ENCODE measurements around the gene GRID1. TPM values are rescaled to one million over a fixed set of nuclear protein-coding genes. Genes with fewer than 3 reads are reported as not detected.

Gene GRID1
- total RNA-seq, 1 experiment from 2014 or later: 5.6 TPM

DNA sequence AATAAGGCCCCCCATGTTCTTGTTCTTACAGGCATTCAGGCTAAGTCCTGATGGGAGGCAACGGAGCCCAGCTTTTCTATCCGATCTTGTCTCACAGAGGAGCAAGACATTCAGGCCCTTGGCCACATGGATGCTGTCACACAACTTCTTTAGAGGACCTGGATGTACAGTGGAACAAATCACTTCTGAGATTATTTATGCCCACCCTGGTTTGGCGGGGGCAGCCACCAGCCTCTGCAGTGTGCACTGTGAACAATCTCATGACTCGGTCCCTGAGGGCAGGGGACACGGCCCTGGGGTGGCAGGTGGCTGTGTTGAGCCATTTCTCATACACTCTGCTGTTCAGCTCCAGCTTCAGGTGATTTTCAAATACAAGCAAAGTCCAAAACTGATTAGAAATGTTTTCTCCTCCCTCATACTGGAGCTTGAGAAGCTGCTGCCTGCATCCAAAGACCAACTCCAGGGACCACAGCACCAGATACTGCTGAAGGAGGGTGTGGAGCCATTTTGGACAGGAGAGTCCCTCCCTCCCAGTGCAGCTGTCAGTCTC, 441.3 kb downstream of the GRID1 start:
- CTCF ChIA-PET: no interaction called here
- BruUV-seq (replicated peaks): no TSS peak

More for the DNA sequence above, 441.3 kb downstream of the GRID1 start:
- RAD21 ChIA-PET (ENCODE audit: low non-redundant PET in 1 of 2, low total read pairs in 2 of 2, uncharacterized antibody in 2 of 2, unreplicated experiment in 2 of 2): no interaction called here
- H3K9me2 ChIP-seq (ENCODE audit: insufficient read depth): no peaks in the 10 kb centered on the region
- TF ChIP-seq CEBPB (IDR thresholded peaks at IDR 0.05; ENCODE audit: low read depth) (no peak), ZNF274 (IDR thresholded peaks at IDR 0.05; ENCODE audit: low read depth, low read length) (no peak), RAD21 (IDR thresholded peaks at IDR 0.05; ENCODE audit: low read depth) (no peak), SP1 (IDR thresholded peaks at IDR 0.05; ENCODE audit: low read depth) (no peak), CBX3 (IDR thresholded peaks at IDR 0.05; ENCODE audit: low read depth) (no peak)
- TF ChIP-seq, protein P1, sequence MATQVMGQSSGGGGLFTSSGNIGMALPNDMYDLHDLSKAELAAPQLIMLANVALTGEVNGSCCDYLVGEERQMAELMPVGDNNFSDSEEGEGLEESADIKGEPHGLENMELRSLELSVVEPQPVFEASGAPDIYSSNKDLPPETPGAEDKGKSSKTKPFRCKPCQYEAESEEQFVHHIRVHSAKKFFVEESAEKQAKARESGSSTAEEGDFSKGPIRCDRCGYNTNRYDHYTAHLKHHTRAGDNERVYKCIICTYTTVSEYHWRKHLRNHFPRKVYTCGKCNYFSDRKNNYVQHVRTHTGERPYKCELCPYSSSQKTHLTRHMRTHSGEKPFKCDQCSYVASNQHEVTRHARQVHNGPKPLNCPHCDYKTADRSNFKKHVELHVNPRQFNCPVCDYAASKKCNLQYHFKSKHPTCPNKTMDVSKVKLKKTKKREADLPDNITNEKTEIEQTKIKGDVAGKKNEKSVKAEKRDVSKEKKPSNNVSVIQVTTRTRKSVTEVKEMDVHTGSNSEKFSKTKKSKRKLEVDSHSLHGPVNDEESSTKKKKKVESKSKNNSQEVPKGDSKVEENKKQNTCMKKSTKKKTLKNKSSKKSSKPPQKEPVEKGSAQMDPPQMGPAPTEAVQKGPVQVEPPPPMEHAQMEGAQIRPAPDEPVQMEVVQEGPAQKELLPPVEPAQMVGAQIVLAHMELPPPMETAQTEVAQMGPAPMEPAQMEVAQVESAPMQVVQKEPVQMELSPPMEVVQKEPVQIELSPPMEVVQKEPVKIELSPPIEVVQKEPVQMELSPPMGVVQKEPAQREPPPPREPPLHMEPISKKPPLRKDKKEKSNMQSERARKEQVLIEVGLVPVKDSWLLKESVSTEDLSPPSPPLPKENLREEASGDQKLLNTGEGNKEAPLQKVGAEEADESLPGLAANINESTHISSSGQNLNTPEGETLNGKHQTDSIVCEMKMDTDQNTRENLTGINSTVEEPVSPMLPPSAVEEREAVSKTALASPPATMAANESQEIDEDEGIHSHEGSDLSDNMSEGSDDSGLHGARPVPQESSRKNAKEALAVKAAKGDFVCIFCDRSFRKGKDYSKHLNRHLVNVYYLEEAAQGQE (IDR thresholded peaks at IDR 0.05; ENCODE audit: low read depth): no peak
- no peak overlapping the region for H3K4me2 ChIP-seq (ENCODE audit: low read length)
- ATAC-seq (no peak), DNase-seq (ENCODE audit: low read depth, low spot score) (no peak)
- intact Hi-C loops (cut with micrococcal nuclease): no loop called here
- no peaks in the 10 kb centered on the region for H3K9me3 ChIP-seq (ENCODE audit: control insufficient read depth in 1 of 2, insufficient read depth in 1 of 2, low read depth in 1 of 2, low read length in 2 of 2)
- H3K79me2 ChIP-seq (ENCODE audit: insufficient read depth, low read length): no peaks in the 10 kb centered on the region
- H3K4me3 ChIP-seq (replicated peaks in 1 of 2; ENCODE audit: low read depth in 1 of 2, low read length in 2 of 2): no peak overlapping the region
- no peaks in the 10 kb centered on the region for H3K27me3 ChIP-seq (ENCODE audit: insufficient read depth, low read length)
- no peak overlapping the region for H2AFZ ChIP-seq (ENCODE audit: low read depth, low read length, poor library complexity, severe bottlenecking)
- H3K36me3 ChIP-seq (ENCODE audit: control insufficient read depth in 1 of 2, insufficient read depth in 2 of 2, low read length in 2 of 2): no peaks in the 10 kb centered on the region
- no peak overlapping the region for H3K27ac ChIP-seq (ENCODE audit: low read depth, low read length)
- POLR2A ChIA-PET: no interaction called here
- no peak overlapping the region for H3K9ac ChIP-seq (ENCODE audit: low read length)
- H3K4me1 ChIP-seq (ENCODE audit: control insufficient read depth in 1 of 2, insufficient read depth in 2 of 2, low read length in 2 of 2): peaks cover 0 to 8% of the 10 kb centered on the region in 2 experiments; a peak in 1 of 4 replicates
- H4K20me1 ChIP-seq (ENCODE audit: insufficient read depth): no peaks in the 10 kb centered on the region

Measured in HCT116 (cell line).